GM12878 (cell line): ENCODE measurements around the gene C11orf52. TPM values are rescaled to one million over a fixed set of nuclear protein-coding genes. Genes with fewer than 3 reads are reported as not detected.

ENCODE experiments used
- ATAC-seq: fragments of 200-7000 bp; cut with Tn5 transposase; 3 replicates; pipeline ENCODE4 v1.9.1; 2020; ENCODE audit warnings: mild to moderate bottlenecking, moderate library complexity
- BruUV-seq: library from RNA; stranded (reverse); fragments of 400-500 nt; replicated peaks from 2 replicates; lab custom pipeline; 2021; lab: Mats Ljungman, UMichigan
- CTCF ChIA-PET: fragments of 300-600 bp; sonication (Branson Sonifier 250); formaldehyde crosslinking; extraction: SDS; loops from one replicate; lab custom pipeline; 2021; ENCODE audit warnings: inconsistent platforms; lab: Yijun Ruan, JAX
- POLR2A ChIA-PET: fragments of 350-600 bp; formaldehyde crosslinking; extraction: SDS; loops from one replicate; lab custom pipeline; 2021; ENCODE audit warnings: inconsistent platforms; lab: Charles Lee
- RAD21 ChIA-PET: fragments of 300-600 bp; sonication (Branson Sonifier 250); formaldehyde crosslinking; loops from one replicate; lab custom pipeline; 2023; ENCODE audit warnings: antibody characterized with exemption; ENCODE audit not compliant: unreplicated experiment; lab: Charles Lee
- SMC1A ChIA-PET: fragments of 300-600 bp; sonication (Branson Sonifier 250); formaldehyde crosslinking; loops from one replicate; lab custom pipeline; 2023; ENCODE audit not compliant: unreplicated experiment, uncharacterized antibody; lab: Charles Lee
- DNase-seq: peaks from one replicate; pipeline ENCODE4 v3.0.0-alpha.2; 2011; ENCODE audit warnings: low read depth, low spot score
- FAIRE-seq: peaks from 3 replicates; lab custom pipeline; 2011; peaks lifted over from hg19 to GRCh38; lab: Jason Lieb, UNC
- H2AFZ ChIP-seq: 2 replicates; pipeline ENCODE4 v1.6.0; 2011; ENCODE audit warnings: low read depth, low read length, control low read depth; ENCODE audit not compliant: control insufficient read depth
- H3K27ac ChIP-seq: 2 replicates; pipeline ENCODE4 v1.5.1; 2011; ENCODE audit warnings: control low read depth; ENCODE audit not compliant: control insufficient read depth, insufficient read depth
- H3K27me3 ChIP-seq, 2 experiments: replicated peaks in 1 of 2; 2 replicates each; pipeline versions ENCODE4 v1.6.0 to v1.6.1; 2011; ENCODE audit warnings: low read length in 1 of 2; ENCODE audit not compliant: control insufficient read depth in 2 of 2, insufficient read depth in 2 of 2
- H3K36me3 ChIP-seq, 2 experiments: 2 replicates each; pipeline ENCODE4 v1.5.1; 2011; ENCODE audit warnings: low read length in 1 of 2; ENCODE audit not compliant: control insufficient read depth in 2 of 2, insufficient read depth in 2 of 2
- H3K4me1 ChIP-seq: 2 replicates; pipeline ENCODE4 v1.6.1; 2011; ENCODE audit warnings: mild to moderate bottlenecking, low read length, moderate library complexity, mixed read lengths; ENCODE audit not compliant: control insufficient read depth, insufficient read depth
- H3K4me2 ChIP-seq: 2 replicates; pipeline ENCODE4 v1.6.0; 2011; ENCODE audit warnings: control low read depth; ENCODE audit not compliant: control insufficient read depth, insufficient read depth
- H3K4me3 ChIP-seq: fragments of 200-600 bp; sonication (generic); 2 replicates; pipeline ENCODE4 v1.5.1; 2016
- H3K79me2 ChIP-seq: 2 replicates; pipeline ENCODE4 v1.6.0; 2011; ENCODE audit warnings: low read length; ENCODE audit not compliant: control insufficient read depth, insufficient read depth
- H3K9ac ChIP-seq: 2 replicates; pipeline ENCODE4 v1.8.0; 2011; ENCODE audit warnings: low read length, control low read depth, mixed read lengths; ENCODE audit not compliant: control insufficient read depth, insufficient read depth
- H3K9me3 ChIP-seq: replicated peaks from 3 replicates; pipeline ENCODE4 v1.5.1; 2011; ENCODE audit warnings: mild to moderate bottlenecking, low read length; ENCODE audit not compliant: control insufficient read depth, insufficient read depth
- H4K20me1 ChIP-seq: 2 replicates; pipeline ENCODE4 v1.6.0; 2011; ENCODE audit not compliant: control insufficient read depth, insufficient read depth
- BCL11A ChIP-seq: IDR thresholded peaks from 2 replicates; pipeline ENCODE4 v1.6.1; 2011; ENCODE audit warnings: low read depth, low read length
- CUX1 ChIP-seq: IDR thresholded peaks from 2 replicates; pipeline ENCODE4 v1.6.1; 2012; ENCODE audit warnings: improper control_type of control experiment, low read depth, low read length; ENCODE audit not compliant: insufficient replicate concordance
- EP300 ChIP-seq, 2 experiments: fragments of 150-350 bp in 1 of 2; IDR thresholded peaks; 2 replicates each; pipeline ENCODE4 v1.6.1; 2011 to 2012; ENCODE audit warnings: low read depth in 2 of 2, low read length in 2 of 2, borderline replicate concordance in 1 of 2, improper control_type of control experiment in 1 of 2, inconsistent platforms in 1 of 2; ENCODE audit not compliant: control insufficient read depth in 1 of 2
- EZH2 ChIP-seq: IDR thresholded peaks from 2 replicates; pipeline ENCODE4 v1.6.1; 2012; ENCODE audit warnings: low read depth, mild to moderate bottlenecking, control low read depth, inconsistent platforms, low read length, borderline replicate concordance; ENCODE audit not compliant: control insufficient read depth
- KAT2A ChIP-seq: conservative IDR thresholded peaks from 2 replicates; pipeline ENCODE4 v1.6.1; 2011; ENCODE audit warnings: low read depth, low read length; ENCODE audit not compliant: control insufficient read depth
- MYC ChIP-seq: IDR thresholded peaks from 2 replicates; pipeline ENCODE4 v1.6.1; 2011; ENCODE audit warnings: mild to moderate bottlenecking, low read length, moderate library complexity, inconsistent platforms; ENCODE audit not compliant: insufficient read depth, insufficient replicate concordance, insufficient read length, severe bottlenecking
- NFYA ChIP-seq: IDR thresholded peaks from 2 replicates; pipeline ENCODE4 v1.6.1; 2011; ENCODE audit warnings: low read depth, mild to moderate bottlenecking, low read length, improper control_type of control experiment, borderline replicate concordance
- RB1 ChIP-seq: fragments of 450-650 bp; formaldehyde crosslinking; IDR thresholded peaks from 2 replicates; pipeline ENCODE4 v1.6.1; 2017; ENCODE audit warnings: mild to moderate bottlenecking, borderline replicate concordance
- TBL1XR1 ChIP-seq: IDR thresholded peaks from 2 replicates; pipeline ENCODE4 v1.6.1; 2012; ENCODE audit warnings: low read depth, low read length, improper control_type of control experiment
- WGBS: methylation state at CpG from one replicate; pipeline ENCODE4 v1.1.6; 2016; ENCODE audit warnings: low lambda C conversion rate; ENCODE audit not compliant: insufficient replicate concordance, insufficient coverage; ENCODE audit errors: missing lambda C conversion rate; 5-methylcytosine and 5-hydroxymethylcytosine counted together
- in situ Hi-C: fragments of 300-500 bp; cut with MboI; formaldehyde crosslinking; loops from 9 replicates; pipeline ENCODE4 v1.14.3; 2018; ENCODE audit warnings: mixed read lengths
- intact Hi-C: fragments of 100-400 bp; cut with micrococcal nuclease; formaldehyde crosslinking; loops from one replicate; pipeline ENCODE4 v1.14.2; 2022; ENCODE audit not compliant: unreplicated experiment
- polyA plus RNA-seq, 11 experiments: library from polyadenylated mRNA; depleted of rRNA in 4 of 11; unstranded in 6 of 11; stranded (reverse) in 5 of 11; fragments of >200 nt; fragmentation: Nextera tagmentation in 4 of 11; fragmentation: Illumina TruSeq in 1 of 11; extraction: Ambion mirVana in 4 of 11; extraction: Trizol in 1 of 11; gene quantifications; 1 replicate in 1 of 11; 2 replicates in 10 of 11; pipeline versions ENCODE4 v1.2.1 to v1.2.3, GENCODE V29; 2011 to 2016; ENCODE audit warnings: inconsistent platforms in 2 of 11, missing spikeins in 2 of 11, low read depth in 1 of 11
- total RNA-seq, 4 experiments: library from RNA; depleted of rRNA in 3 of 4; stranded (reverse); fragments of >200 nt in 3 of 4; fragmentation: Illumina TruSeq in 1 of 4; extraction: Trizol in 1 of 4; gene quantifications; 2 replicates each; pipeline versions ENCODE4 v1.2.1 to v1.2.3, GENCODE V29; 2013 to 2021
- TF ChIP-seq, protein P1 (sequence below), 3 experiments: IDR thresholded peaks in 2 of 3; conservative IDR thresholded peaks in 1 of 3; 2 replicates each; pipeline ENCODE4 v1.5.1; 2011; ENCODE audit warnings: low read depth in 3 of 3, low read length in 3 of 3, mild to moderate bottlenecking in 3 of 3, control low read depth in 2 of 3, moderate library complexity in 2 of 3, inconsistent platforms in 1 of 3, mixed read lengths in 1 of 3; ENCODE audit not compliant: control insufficient read depth in 2 of 3, insufficient read depth in 1 of 3; ENCODE audit errors: extremely low read depth in 1 of 3

C11orf52 gene
- total and polyA plus RNA-seq, 10 of the 15 experiments (the other 5 are each of a cell fraction or from before 2014, with no cell fraction given): not detected

- FAIRE-seq: no peak
- POLR2A ChIA-PET: no interaction called here
Observed at GRCh38 chr11:111961389-111962300, 42.9 kb downstream of the C11orf52 start.

More at GRCh38 chr11:111961389-111962300, 42.9 kb downstream of the C11orf52 start:
- Histone ChIP-seq H3K27me3 (no peaks in the 10 kb centered on the region), H3K79me2 (no peaks in the 10 kb centered on the region), H3K27ac (no peak overlapping the region), H2AFZ (no peak overlapping the region), H3K36me3 (no peaks in the 10 kb centered on the region), H3K9ac (no peak overlapping the region), H3K4me1 (no peaks in the 10 kb centered on the region), H3K9me3 (no peaks in the 10 kb centered on the region), H3K4me3 (no peak overlapping the region), H4K20me1 (no peaks in the 10 kb centered on the region), H3K4me2 (no peak overlapping the region)
- intact Hi-C loops (no loop called here), in situ Hi-C loops (no loop called here)
- ChIA-PET CTCF (interaction anchor here (0.7 to 1.8 kb wide), 8 partner anchors 9 to 319 kb away, joined by 3 to 6 read pairs (median 4); partner anchors contain the start of gene BCO2), SMC1A (interaction anchor here (0.5 to 2.8 kb wide), 3 partner anchors 16 to 30 kb away, joined by 3 to 9 read pairs (median 4); no protein-coding TSS in a partner anchor), RAD21 (no interaction called here)
- no peak for TF ChIP-seq BCL11A
- no peak for TF ChIP-seq TBL1XR1
- no peak for TF ChIP-seq EP300 (IDR thresholded peaks at IDR 0.05; ENCODE audit: borderline replicate concordance in 1 of 2, control insufficient read depth in 1 of 2, low read depth in 2 of 2, low read length in 2 of 2)
- TF ChIP-seq RB1: no peak
- no peak for TF ChIP-seq KAT2A
- TF ChIP-seq MYC: no peak
- TF ChIP-seq EZH2: no peak
- TF ChIP-seq CUX1: no peak
- no peak for TF ChIP-seq NFYA
- TF ChIP-seq, protein P1, sequence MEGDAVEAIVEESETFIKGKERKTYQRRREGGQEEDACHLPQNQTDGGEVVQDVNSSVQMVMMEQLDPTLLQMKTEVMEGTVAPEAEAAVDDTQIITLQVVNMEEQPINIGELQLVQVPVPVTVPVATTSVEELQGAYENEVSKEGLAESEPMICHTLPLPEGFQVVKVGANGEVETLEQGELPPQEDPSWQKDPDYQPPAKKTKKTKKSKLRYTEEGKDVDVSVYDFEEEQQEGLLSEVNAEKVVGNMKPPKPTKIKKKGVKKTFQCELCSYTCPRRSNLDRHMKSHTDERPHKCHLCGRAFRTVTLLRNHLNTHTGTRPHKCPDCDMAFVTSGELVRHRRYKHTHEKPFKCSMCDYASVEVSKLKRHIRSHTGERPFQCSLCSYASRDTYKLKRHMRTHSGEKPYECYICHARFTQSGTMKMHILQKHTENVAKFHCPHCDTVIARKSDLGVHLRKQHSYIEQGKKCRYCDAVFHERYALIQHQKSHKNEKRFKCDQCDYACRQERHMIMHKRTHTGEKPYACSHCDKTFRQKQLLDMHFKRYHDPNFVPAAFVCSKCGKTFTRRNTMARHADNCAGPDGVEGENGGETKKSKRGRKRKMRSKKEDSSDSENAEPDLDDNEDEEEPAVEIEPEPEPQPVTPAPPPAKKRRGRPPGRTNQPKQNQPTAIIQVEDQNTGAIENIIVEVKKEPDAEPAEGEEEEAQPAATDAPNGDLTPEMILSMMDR (IDR thresholded peaks at IDR 0.05 in 2 of 3, conservative IDR thresholded peaks at IDR 0.05 in 1 of 3; ENCODE audit: control insufficient read depth in 2 of 3, extremely low read depth in 1 of 3, insufficient read depth in 1 of 3, low read depth in 3 of 3, low read length in 3 of 3): no peak
- DNase-seq (no peak), ATAC-seq (no peak)
- no TSS peak for BruUV-seq
- WGBS: 53% methylated on average over 6 of the region's 6 CpGs
